AG20443 (cell line): Measurements from ENCODE around the gene HIVEP1.
"Not testable (repeated sequence)": the region's sequence is repeated elsewhere in the genome, so short reads cannot be mapped to it uniquely, and the experiment has no call there.

Experiments
- DNase-seq: peaks from one replicate; pipeline ENCODE4 v3.0.0; 2012; ENCODE audit warnings: low spot score, mixed read lengths

HIVEP1 gene

DNA sequence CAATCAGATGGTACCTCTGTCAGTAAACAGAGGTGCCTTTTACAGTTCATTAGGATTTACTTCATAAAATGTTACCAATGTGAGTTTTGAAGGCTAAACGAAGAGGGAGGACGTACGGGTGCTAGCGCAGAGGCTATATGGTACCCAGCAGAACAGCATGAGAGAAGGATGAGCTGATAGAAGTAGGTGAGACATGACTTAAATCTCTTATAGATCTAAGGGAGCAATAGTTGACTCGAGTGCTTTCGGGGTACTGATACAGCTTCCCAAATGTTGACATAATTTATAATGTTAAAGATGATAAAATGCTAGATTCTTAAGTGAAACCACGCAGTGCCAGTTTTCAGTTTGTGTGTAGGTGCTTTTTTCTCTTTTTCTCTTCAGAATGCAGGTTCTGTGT, 72.6 kb downstream of the HIVEP1 start:
- DNase-seq, result no peak

DNA sequence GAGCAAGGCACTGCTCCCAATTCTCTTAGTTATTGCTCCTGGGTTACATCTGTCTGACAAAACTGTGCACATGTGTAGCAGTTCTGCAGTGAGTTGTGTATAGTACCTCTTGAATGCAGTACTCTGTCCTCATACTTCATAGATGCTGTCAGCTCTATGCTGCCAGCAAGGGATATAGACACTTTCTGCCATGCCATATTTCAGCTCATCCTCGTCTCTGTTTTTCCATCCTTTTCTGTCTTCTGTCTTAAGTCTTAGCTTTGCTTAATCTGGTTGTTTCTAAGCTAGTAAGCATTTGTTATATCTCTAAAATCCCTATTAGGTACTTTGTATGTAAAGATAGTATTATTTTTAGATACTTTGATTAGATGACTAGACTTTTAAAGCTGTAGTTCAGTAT, 76.4 kb downstream of the HIVEP1 start:
- no peak for DNase-seq

DNA sequence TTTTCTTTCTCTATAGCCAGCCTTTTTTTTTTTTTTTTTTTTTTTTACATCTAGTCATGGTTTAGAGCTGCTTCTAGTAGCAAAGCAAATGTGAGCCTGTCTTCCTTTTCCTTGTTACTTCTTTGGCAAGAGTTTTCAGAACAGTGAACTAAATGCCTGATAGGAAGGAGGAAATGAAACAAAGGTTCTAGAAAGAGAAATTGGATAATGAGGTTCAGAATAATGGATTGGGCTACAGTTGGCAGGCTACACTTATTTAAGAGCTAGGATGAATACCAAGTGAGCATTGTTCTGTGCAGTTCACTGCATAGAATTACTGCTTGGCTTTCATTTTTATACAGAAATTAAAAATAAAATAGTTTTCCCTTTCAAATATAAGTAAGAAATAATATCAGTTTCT, 78.6 kb downstream of the HIVEP1 start:
- no peak for DNase-seq

DNA sequence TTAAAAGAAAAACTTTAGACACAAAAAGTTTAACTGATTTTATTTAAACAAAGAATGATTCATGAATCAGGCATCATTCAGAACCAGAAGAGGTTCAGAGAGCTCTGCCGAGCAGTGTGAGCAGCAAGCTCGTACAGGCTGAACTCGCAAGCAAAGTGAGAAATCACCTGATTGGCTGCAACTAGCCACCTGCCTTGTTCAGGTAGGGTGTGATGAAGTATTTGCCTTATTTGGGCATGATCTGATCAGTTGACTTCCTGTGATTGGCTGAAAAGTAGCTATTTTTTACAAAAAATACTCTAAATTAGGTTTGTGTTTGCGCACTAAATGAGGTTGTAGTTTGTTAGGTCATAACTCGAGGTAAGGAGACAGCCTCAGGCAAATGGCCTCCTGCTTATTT, 80.7 kb downstream of the HIVEP1 start:
- DNase-seq, result no peak

DNA sequence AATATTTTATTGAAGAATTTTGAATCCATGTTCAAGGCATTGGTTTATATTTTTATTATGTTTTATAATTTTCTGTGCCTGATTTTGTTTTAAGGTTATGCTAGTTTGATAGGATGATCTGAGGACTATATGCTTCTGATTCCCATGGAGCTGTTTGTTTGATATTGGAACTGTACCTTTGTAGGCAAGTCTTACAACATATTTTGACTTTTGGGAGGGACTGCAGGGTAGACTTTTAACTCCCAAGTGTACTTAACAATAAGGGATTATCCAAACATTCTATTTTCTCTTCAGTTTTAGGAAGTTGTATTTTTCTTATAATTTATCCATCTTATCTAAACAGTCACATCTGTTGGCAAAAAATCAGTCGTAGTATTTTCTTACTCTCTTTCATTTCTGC, 82.6 kb downstream of the HIVEP1 start:
- no peak for DNase-seq

DNA sequence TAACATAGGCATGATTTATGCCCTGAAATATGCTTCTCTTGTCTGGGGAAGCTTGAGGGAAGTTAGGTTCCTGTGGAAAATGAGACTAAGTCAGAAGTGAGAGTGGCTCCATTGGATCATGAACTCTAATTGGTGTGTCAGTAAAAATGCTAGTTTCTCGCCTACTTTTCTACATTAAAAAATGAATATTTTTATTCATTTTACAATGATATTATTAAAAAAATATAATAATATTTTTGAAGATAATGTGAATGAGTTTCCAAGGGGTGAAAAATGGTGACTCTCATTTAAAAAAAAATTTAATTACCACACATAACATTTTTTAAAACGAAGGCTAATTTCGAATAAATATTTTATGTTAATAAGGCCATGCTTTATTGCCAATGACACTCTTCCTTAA, 84.2 kb downstream of the HIVEP1 start:
- no peak for DNase-seq

DNA sequence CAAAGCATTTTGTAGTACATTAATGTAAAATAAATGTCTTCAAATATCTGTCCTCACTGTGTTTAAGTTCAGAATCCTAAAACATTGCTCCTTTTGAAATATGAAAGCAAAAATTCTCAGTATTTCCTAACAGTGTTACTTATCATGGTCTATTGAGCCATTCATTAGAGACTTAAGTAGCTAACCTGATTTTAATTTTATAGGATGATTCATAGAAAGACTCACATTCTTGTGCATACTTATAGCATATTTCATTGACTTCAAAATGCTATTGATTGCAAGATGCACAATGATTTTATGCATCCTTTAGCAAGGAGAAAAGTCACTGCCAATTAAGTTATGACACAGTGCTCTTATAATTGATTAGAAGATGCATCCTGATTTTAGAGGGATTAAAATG, 85.7 kb downstream of the HIVEP1 start:
- no peak for DNase-seq

DNA sequence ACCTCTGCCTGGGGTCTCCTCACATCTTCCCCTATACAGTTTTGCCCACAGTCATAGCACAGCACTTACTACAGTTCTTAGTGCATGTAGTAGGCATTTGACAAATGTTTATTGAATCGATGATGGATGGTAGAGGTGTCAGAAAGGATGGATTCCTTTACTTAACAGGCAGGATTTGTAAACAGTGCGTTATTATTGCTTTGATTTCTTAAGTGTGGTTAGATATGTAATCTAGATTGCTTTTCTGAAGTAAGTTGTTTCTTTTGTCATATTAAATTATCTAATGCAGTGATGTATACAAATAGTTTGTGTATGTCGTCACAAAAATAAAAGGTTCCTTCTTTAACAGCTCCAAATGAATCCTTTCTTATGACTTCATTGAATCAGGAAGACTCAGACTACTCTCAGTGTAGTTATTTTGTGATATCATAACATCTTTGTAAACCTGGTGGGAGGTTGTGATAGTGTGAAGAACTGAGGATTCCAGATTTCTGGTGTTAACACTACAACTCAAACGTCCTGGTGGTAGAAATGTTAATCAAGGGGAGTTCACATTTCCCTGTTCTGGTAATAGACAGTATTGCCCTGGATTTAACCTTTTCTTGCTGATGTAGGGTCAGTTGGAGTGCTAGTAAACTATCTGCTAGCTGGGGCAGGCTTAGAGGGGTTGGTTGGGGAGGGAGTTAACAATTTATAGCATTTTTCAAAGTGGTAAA, 87.7 kb downstream of the HIVEP1 start:
- no peak for DNase-seq

DNA sequence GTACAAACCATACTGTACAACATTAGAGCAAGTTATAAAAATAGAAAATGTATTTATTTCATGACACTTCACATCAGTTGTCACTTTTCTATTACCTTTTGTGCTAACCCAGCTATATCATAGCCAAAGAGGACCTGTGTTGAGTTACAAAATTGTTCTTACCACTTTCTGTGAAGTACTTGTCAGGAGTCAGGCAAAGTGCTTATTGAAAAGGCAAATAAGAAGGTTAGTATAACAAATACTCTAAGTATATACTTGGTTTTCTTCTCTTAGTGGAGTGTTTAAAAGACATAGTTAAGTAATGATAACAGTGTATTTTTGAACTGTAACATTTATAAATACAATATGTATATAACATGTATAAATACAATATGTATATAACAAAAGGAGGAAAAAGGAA, 88.9 kb downstream of the HIVEP1 start:
- no peak for DNase-seq

DNA sequence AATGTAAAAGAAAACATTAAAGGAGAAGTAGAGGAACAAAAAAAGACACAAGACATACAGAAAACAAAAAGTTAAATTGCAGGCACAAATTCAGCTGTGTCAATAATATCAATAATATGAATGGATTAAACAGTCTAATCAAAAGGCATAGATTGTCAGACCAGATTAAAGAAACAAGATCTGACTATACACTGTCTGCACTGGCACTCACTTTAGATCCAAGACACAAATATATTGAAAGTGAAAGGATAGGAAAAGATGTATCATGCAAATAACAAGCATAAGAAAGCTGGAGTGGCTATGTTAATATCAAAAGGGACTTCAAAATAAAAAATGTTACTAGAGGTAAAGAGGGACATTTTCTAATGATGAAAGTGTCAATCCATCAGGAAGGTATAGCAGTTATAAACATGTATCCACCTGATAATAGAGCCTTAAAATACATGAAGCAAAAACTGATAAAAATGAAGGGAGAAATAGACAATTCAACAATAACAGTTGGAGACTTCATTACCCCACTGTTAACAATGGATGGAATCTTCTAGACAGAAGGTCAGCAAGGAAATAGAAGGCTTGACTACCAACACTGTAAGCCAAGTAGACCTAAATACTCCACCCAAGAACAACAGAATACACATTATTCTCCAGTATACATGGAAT, 89.7 kb downstream of the HIVEP1 start:
- DNase-seq, result no peak

DNA sequence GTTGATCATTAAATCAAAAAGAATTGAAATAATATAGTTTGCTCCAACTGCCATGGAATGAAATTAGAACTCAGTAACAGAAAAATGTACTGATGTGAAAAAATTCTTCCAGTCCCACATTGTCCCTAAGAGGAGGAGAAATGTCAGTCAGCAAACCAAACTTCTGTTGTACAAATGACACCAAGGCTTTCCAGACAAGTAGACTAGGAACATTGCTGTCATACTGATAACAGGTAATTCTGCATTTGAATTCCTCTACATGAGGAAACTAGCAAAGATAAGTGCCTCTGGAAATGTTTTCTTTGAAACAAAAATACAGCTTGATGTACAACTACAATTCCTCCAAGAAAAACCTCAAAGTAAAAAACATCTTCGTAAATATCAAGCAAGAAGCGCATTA, 90.2 kb downstream of the HIVEP1 start:
- no peak for DNase-seq

DNA sequence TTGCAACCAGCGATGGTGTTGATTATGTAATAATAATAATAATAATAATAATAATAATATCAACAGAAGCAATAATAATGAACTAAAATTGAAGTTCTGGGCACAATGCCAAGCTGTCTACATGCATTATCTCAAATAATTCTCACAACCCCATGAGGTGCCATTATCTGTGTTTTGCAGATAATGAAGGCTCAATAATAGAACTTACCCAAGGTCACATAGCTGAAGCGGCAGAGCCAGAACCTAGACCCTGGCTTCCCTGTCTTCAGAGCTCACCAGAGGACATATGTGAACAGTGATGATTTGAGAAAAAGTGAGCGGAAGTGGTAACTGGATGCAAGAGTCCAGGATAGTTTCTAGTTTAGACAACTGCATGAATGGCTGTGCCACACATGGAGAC, 91.0 kb downstream of the HIVEP1 start:
- no peak for DNase-seq

DNA sequence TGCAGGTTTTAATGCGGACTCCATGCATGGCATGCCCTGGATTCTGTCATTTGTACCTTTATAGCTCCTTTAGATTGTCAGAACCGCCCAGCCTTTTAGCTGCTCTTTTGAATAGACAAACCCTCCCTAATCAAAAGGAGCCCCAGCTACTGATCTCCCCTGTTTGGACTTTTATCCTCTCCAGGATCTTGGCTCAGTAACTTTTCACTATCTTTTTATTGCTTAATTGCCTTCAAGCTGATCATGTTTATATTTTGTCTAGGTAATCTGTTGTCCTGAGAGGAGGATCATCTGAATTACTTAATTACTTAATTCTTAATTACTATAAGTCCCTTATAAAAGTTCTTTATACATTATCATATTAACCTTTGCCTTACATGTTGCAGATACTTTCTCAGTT, 93.2 kb downstream of the HIVEP1 start:
- no peak for DNase-seq

DNA sequence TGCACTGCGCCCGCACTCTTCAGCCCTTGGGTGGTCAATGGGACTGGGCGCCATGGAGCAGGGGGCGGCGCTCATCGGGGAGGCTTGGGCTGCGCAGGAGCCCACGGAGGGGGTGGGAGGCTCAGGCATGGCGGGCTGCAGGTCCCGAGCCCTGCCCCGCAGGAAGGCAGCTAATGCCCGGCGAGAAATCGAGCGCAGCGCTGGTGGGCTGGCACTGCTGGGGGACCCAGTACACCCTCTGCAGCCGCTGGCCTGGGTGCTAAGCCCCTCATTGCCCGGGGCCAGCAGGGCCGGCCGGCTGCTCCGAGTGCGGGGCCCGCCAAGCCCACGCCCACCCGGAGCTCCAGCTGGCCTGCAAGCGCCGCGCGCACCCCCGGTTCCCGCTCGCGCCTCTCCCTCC, 96.3 kb downstream of the HIVEP1 start:
- DNase-seq, result not testable (repeated sequence)

DNA sequence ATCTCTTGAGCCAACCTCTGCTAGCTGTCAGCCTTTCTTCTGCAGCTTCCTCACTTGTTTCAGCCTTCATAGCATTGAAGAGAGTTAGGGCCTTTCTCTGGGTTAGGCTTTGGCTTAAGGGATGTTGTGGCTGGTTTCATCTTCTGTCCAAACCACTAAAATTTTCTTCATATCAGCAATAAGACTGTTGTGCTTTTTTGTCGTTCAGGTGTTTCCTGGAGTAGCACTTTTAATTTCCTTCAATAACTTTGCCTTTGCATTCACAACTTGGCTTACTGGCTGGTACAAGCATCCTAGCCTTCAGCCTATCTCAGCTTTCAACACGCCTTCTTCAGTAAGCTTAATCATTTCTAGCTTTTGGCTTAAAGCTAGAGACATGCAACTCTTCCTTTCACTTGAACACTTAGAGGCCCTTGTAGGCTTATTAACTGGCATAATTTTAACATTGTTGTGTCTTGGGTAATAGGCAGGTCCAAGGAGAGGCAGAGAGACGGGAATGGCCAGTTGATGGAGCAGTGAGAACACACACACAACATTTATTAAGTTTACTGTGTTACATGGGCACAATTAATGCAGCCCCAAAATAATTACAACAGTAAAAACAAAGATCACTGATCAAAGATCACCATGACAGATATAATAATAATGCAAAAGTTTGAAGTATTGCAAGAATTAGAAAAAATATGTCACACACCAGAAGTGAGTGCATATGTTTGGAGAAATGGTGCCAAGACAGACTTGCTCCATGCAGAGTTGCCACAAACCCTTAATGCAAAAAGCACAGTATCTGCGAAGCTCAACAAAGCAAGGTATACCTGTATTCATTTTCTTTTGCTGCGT, 98.6 kb downstream of the HIVEP1 start:
- no peak for DNase-seq

DNA sequence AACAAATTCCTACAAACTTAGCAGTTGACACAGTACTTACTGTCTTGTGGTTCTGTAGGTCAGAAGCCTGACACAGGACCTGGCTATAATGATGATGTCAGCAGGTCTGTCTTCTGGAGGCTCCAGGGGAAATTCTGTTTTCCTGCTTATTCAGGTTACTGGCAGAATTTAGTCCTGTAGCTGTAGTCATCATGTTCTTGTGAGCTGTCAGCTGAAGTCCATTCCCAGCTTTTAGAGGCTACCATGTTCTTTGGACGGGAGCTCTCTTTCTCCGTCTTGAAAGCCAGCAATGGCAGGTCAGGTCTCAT, 99.2 kb downstream of the HIVEP1 start:
- no peak for DNase-seq

DNA sequence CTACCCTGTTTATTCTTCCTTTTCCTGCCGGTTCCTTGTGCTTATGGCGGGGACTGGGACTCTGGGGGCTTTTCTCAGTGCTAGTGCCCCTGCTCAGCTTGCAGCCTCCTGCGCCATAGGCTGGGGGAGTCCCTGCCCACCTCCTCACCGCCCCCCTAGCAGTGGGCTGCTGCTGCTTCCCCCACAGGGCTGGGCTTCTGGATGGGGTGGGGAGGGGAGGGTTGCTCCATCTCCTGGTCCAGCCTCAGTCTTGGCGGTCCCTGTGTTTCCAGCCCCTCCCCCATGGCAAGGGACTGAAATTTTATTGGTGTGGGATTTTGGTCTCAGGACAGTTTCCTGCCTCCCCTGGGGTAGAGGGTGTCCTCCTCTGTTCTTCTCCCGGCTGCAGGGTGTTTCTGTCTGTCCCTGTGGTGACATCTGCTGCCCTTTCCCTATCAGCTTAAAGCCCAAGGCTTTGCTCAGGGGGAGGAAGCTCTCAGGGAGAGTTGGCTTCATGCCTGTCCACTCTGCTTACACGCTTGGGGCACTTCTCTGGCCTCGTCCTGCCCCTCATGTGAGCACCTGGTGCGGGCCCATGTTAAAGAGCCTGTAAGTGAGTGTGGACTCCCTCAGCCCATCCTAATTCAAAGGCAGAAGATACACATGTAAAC, 100.6 kb downstream of the HIVEP1 start:
- no peak for DNase-seq

DNA sequence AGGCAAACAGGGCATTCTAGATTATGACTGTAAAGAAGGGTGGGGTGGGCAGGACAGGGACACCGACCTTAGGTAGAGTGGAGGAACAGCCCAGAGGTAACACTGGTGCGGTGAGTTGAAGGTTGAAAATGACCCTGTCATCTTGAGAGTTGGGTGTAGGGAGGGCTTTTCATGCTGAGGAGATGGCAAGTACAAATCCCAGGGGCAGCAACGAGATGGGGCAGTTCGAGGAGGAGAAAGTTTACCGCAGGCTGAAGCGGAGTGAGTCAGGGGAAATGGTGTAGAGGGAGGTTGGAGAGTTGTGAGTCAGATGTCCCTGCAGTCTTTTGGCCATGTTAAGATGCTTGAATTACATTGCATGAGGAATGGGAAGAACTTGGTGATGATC, 101.1 kb downstream of the HIVEP1 start:
- peak; percentile 52 for DNase-seq

DNA sequence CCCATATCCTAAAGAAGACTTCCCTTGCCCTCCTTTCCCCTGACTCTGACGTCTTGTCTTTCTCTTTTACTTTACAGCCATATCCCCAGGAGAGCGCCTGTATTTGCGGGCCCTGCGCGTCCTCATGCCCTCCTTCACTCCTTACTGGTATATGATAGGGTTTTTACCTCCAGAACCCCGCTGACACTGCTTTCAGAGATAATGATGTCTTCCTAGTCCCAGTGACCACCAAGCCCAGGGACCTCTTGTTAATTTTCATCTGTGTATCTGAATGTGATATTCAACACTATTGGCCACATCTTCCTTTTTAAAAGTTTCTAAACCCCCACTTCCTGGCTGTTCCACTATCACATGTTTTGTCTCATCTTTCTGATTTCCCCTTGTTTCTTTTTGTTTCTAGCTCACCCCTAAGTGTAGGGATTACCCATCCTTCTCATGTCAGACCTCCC, 102.0 kb downstream of the HIVEP1 start:
- no peak for DNase-seq

DNA sequence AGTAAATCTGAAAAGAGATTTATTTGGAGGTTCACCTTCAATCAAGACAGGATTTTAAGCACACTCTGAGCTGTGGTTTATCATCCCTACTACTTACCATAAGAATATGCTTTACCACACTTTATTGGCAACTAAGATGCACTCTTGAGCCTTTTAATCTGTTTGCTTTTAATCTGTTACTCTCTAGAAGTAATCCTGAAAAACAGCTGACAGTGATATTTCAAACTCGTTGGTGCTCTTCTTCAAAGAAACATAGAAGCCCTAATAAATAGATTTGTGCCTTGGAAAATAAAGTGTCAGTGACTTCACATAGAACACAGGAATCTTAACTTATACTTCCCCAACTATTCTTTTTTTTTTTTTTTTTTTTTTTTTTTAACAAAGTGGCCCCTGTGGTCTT, 102.9 kb downstream of the HIVEP1 start:
- DNase-seq, result no peak

DNA sequence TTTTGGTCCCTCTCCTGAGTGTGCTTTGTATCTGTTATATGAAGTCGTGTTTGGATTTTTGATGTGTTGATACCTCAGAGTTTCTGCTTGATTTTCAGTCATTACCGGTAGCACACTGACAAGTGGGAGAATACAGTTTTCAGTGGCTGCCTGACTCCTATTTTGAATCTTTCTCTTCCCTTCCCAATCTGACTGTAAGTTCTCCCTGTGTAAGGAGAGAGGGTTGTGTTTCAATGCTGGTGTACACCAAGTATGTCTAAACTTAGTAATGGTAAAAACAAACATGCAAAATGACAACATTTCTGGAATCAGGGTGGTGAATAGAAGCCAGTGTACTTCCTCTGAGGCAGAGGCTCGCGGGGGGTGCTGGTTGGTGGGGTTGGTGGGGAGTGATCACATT, 103.4 kb downstream of the HIVEP1 start:
- DNase-seq, result no peak

DNA sequence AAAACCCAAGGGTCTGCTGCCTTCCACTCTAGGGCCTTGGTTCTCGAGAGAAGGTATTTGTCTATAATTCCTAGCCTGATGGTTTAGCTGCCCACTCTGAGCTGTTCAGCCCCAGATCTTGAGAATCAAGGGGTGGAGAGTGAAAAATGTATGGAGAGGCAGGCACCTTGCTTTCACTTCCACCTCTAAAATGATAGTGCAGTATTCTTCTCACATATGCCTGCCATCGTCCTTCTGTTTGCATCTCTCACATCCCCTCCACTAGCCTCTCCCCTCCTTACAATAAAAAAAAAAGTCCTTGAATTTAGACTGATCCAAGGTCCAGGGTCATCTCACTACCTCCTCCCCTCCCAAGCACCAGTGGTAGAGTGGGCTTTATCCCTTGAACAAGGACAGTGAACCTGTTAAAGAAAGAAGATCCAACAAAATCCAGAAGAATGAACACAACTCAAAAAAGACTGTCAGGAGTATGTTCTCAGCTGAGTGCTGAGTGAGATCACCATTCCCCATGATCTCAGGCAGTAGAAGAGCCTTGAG, 104.2 kb downstream of the HIVEP1 start:
- DNase-seq, result no peak

DNA sequence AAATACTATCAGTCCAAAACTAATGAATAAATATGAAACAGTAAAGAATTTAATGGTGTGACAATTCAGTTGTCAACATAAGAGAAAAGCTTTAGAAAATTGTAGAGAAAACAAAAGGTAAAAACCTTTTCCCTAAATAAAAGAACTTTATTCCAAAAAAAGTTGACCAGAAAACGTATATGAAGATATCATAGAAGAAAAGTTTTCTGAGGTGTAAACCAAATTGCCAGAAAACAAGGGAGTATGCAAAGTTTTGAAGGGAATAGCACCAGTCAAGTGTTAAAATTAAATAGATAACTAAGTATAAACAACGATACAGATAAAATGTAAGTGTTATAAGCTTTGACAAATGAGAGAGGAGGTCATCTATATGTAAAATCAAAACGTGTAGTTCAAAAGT, 104.9 kb downstream of the HIVEP1 start:
- DNase-seq, result no peak
